K562 (cell line): Measurements from ENCODE around the gene CFAP251. TPM values are rescaled to one million over a fixed set of nuclear protein-coding genes. Genes with fewer than 3 reads are reported as not detected.

ENCODE experiments used
- ATAC-seq: fragments of 200-7000 bp; cut with Tn5 transposase; 3 replicates; pipeline ENCODE4 v1.9.1; 2020; ENCODE audit warnings: moderate library complexity
- BruUV-seq: library from RNA; stranded (reverse); fragments of 400-500 nt; replicated peaks from 2 replicates; lab custom pipeline; 2021; lab: Mats Ljungman, UMichigan
- CTCF ChIA-PET: fragments of 300-600 bp; formaldehyde crosslinking; extraction: SDS; loops from one replicate; lab custom pipeline; 2021; ENCODE audit warnings: low intra/inter-chr PET ratio; lab: Yijun Ruan, JAX
- POLR2A ChIA-PET: fragments of 300-600, 350-650 bp; sonication (Branson Sonifier 250); formaldehyde crosslinking; extraction: SDS; loops from one replicate; lab custom pipeline; 2021; ENCODE audit warnings: antibody characterized with exemption, inconsistent platforms; lab: Yijun Ruan, JAX
- DNase-seq, 4 experiments: peaks; one replicate each; pipeline versions ENCODE4 v3.0.0 to v3.0.0-alpha.2; 2011 to 2018; ENCODE audit warnings: low spot score in 3 of 4, mixed read lengths in 3 of 4; ENCODE audit errors: extremely low read depth in 1 of 4
- FAIRE-seq: peaks from 2 replicates; lab custom pipeline; 2011; peaks lifted over from hg19 to GRCh38; lab: Jason Lieb, UNC
- H2AFZ ChIP-seq: 2 replicates; pipeline ENCODE4 v1.6.0; 2011; ENCODE audit warnings: low read depth, low read length, control low read depth, inconsistent platforms
- H3K27ac ChIP-seq: fragments of 200-600 bp; 3 replicates; pipeline ENCODE4 v1.8.0; 2011; ENCODE audit warnings: low read depth, mild to moderate bottlenecking, control low read depth, inconsistent platforms, low read length, moderate library complexity, mixed read lengths; ENCODE audit errors: extremely low read depth
- H3K27me3 ChIP-seq, 2 experiments: fragments of 300-600 bp in 1 of 2; 2 replicates in 1 of 2; 3 replicates in 1 of 2; pipeline versions ENCODE4 v1.6.0 to v1.8.0; 2011; ENCODE audit warnings: inconsistent platforms in 2 of 2, low read length in 2 of 2, mild to moderate bottlenecking in 1 of 2, mixed read lengths in 1 of 2, moderate library complexity in 1 of 2; ENCODE audit not compliant: control insufficient read depth in 2 of 2, insufficient read depth in 2 of 2
- H3K36me3 ChIP-seq: fragments of 300-600 bp; 3 replicates; pipeline ENCODE4 v1.8.0; 2011; ENCODE audit warnings: mild to moderate bottlenecking, low read length, inconsistent platforms; ENCODE audit not compliant: control insufficient read depth, insufficient read depth
- H3K4me1 ChIP-seq, 2 experiments: fragments of 200-600 bp in 1 of 2; replicated peaks in 1 of 2; 2 replicates in 1 of 2; 3 replicates in 1 of 2; pipeline versions ENCODE4 v1.5.1 to v1.8.0; 2011; ENCODE audit warnings: inconsistent platforms in 2 of 2, low read length in 2 of 2, mild to moderate bottlenecking in 1 of 2, mixed read lengths in 1 of 2, moderate library complexity in 1 of 2; ENCODE audit not compliant: control insufficient read depth in 2 of 2, insufficient read depth in 2 of 2
- H3K4me2 ChIP-seq: 2 replicates; pipeline ENCODE4 v1.6.1; 2011; ENCODE audit warnings: low read length, control low read depth, inconsistent platforms, mixed read lengths; ENCODE audit not compliant: insufficient read depth
- H3K4me3 ChIP-seq: fragments of 200-600 bp; sonication (generic), shearing (Covaris generic); 2 replicates; pipeline ENCODE4 v1.5.1; 2016; ENCODE audit warnings: control low read depth, inconsistent platforms
- H3K79me2 ChIP-seq: fragments of 200-600 bp; 3 replicates; pipeline ENCODE4 v1.8.0; 2011; ENCODE audit warnings: low read length, inconsistent platforms; ENCODE audit not compliant: control insufficient read depth, insufficient read depth
- H3K9ac ChIP-seq, 2 experiments: 2 replicates each; pipeline versions ENCODE4 v1.6.0 to v1.6.1; 2011; ENCODE audit warnings: low read depth in 2 of 2, low read length in 2 of 2, control low read depth in 1 of 2, inconsistent platforms in 1 of 2, mild to moderate bottlenecking in 1 of 2, mixed read lengths in 1 of 2; ENCODE audit not compliant: insufficient read depth in 1 of 2
- H3K9me1 ChIP-seq: one replicate; pipeline ENCODE4 v1.6.0; 2011; ENCODE audit warnings: inconsistent platforms, mild to moderate bottlenecking, low read length, moderate library complexity; ENCODE audit not compliant: control insufficient read depth, insufficient read depth
- H3K9me3 ChIP-seq: replicated peaks from 2 replicates; pipeline ENCODE4 v1.5.1; 2011; ENCODE audit warnings: low read depth, low read length, inconsistent platforms; ENCODE audit not compliant: control insufficient read depth, insufficient read depth
- H4K20me1 ChIP-seq: replicated peaks from 2 replicates; pipeline ENCODE4 v1.6.1; 2011; ENCODE audit warnings: low read length, inconsistent platforms, mixed read lengths; ENCODE audit not compliant: control insufficient read depth, insufficient read depth
- BCOR ChIP-seq: fragments of 450-650 bp; IDR thresholded peaks from 2 replicates; pipeline ENCODE4 v1.6.1; 2016
- LARP7 ChIP-seq: fragments of 450-650 bp; IDR thresholded peaks from 2 replicates; pipeline ENCODE4 v1.6.1; 2016
- SNRNP70 ChIP-seq: fragments of 200-400 bp; formaldehyde crosslinking; optimal IDR thresholded peaks from 2 replicates; pipeline ENCODE3; 2017; ENCODE audit warnings: low read depth, low read length
- SRSF7 ChIP-seq: fragments of 200-400 bp; formaldehyde crosslinking; optimal IDR thresholded peaks from 2 replicates; pipeline ENCODE3; 2017; ENCODE audit warnings: mild to moderate bottlenecking, low read depth, low read length
- THRA ChIP-seq: fragments of 450-650 bp; IDR thresholded peaks from 2 replicates; pipeline ENCODE4 v1.6.1; 2017; ENCODE audit warnings: mild to moderate bottlenecking, moderate library complexity
- YY1 ChIP-seq, 3 experiments: IDR thresholded peaks; 2 replicates each; pipeline ENCODE4 v1.6.1; 2011; ENCODE audit warnings: low read length in 2 of 3, mild to moderate bottlenecking in 2 of 3, moderate library complexity in 2 of 3, borderline replicate concordance in 1 of 3, control low read depth in 1 of 3, low read depth in 1 of 3; ENCODE audit not compliant: insufficient read depth in 3 of 3, insufficient replicate concordance in 2 of 3, control insufficient read depth in 1 of 3, insufficient read length in 1 of 3; ENCODE audit errors: extremely low read depth in 1 of 3
- ZFP36 ChIP-seq: fragments of 150-350 bp; IDR thresholded peaks from 2 replicates; pipeline ENCODE4 v1.6.1; 2018; ENCODE audit warnings: low read length, low read depth; ENCODE audit not compliant: partially characterized antibody
- ZNF12 ChIP-seq: sonication (generic); formaldehyde crosslinking; IDR thresholded peaks from 2 replicates; pipeline ENCODE4 v1.4.0; 2020; ENCODE audit warnings: mild to moderate bottlenecking, missing genetic modification reagents
- ZNF57 ChIP-seq: fragments of 450-650 bp; formaldehyde crosslinking; IDR thresholded peaks from 2 replicates; pipeline ENCODE4 v1.4.0; 2020; ENCODE audit warnings: mild to moderate bottlenecking, moderate library complexity
- ZSCAN32 ChIP-seq: fragments of 450-650 bp; formaldehyde crosslinking; IDR thresholded peaks from 2 replicates; pipeline ENCODE4 v1.4.0; 2020; ENCODE audit warnings: mild to moderate bottlenecking, moderate library complexity
- whole genome bisulfite sequencing: fragments of 100-300 bp; shearing (Covaris generic); methylation state at CpG from one replicate; pipeline ENCODE4 v1.1.6; 2016; ENCODE audit warnings: low coverage, mixed read lengths; ENCODE audit not compliant: insufficient coverage; ENCODE audit errors: missing lambda C conversion rate; 5-methylcytosine and 5-hydroxymethylcytosine counted together
- in situ Hi-C: fragments of 300-500 bp; cut with MboI; formaldehyde crosslinking; loops from 4 replicates; pipeline ENCODE4 v1.15.0; 2018; ENCODE audit warnings: inconsistent platforms, mixed read lengths
- intact Hi-C: fragments of 100-400 bp; cut with micrococcal nuclease; formaldehyde crosslinking; loops from 2 replicates; pipeline ENCODE4 v1.14.2; 2022
- polyA plus RNA-seq, 8 experiments: library from polyadenylated mRNA; depleted of rRNA in 4 of 8; stranded (reverse) in 5 of 8; unstranded in 3 of 8; fragments of >200 nt; fragmentation: Nextera tagmentation in 2 of 8; fragmentation: Illumina TruSeq in 1 of 8; extraction: Ambion mirVana in 2 of 8; extraction: Trizol in 1 of 8; gene quantifications; 2 replicates each; pipeline versions ENCODE4 v1.2.1 to v1.2.3, GENCODE V29; 2011 to 2014; ENCODE audit warnings: inconsistent platforms in 1 of 8, missing spikeins in 1 of 8
- total RNA-seq, 7 experiments: library from RNA; depleted of rRNA in 6 of 7; stranded (reverse); fragments of >200 nt in 6 of 7; fragmentation: Illumina TruSeq in 2 of 7; extraction: Trizol in 2 of 7; gene quantifications; 2 replicates each; pipeline versions ENCODE4 v1.2.1 to v1.2.3, GENCODE V29; 2011 to 2021; ENCODE audit warnings: low replicate concordance in 1 of 7

Gene CFAP251
- total and polyA plus RNA-seq, 9 of the 15 experiments (the other 6 are each of a cell fraction or from before 2014, with no cell fraction given): 16.6 to 31.0 (median 19.1) TPM

GRCh38 chr12:121921066-121921465 lies 2.7 kb downstream of the CFAP251 start:
- H3K4me1 ChIP-seq: peaks cover 0 to 2% of the 10 kb centered on the region in 2 experiments; a peak in 2 of 5 replicates
- H3K9me3 ChIP-seq: no peaks in the 10 kb centered on the region
- CTCF ChIA-PET: interaction anchor here (0.5 kb wide), 1 partner anchor 127 kb away, joined by 3 read pairs; no protein-coding TSS in a partner anchor
- POLR2A ChIA-PET: no interaction called here
- H3K27ac ChIP-seq: no peak overlapping the region
- no peaks in the 10 kb centered on the region for H3K79me2 ChIP-seq
- no peaks in the 10 kb centered on the region for H3K27me3 ChIP-seq
- no peak overlapping the region for H3K4me2 ChIP-seq
- intact Hi-C loops: no loop called here
- DNase-seq (no peak), ATAC-seq (no peak), FAIRE-seq (no peak)
- WGBS: 75% methylated on average over 2 of the region's 2 CpGs
- no peaks in the 10 kb centered on the region for H3K9me1 ChIP-seq
- H3K9ac ChIP-seq: no peak overlapping the region
- H2AFZ ChIP-seq: no peak overlapping the region
- no peak for TF ChIP-seq YY1 (IDR thresholded peaks at IDR 0.05; ENCODE audit: borderline replicate concordance in 1 of 3, control insufficient read depth in 1 of 3, extremely low read depth in 1 of 3, insufficient read depth in 3 of 3, insufficient read length in 1 of 3, insufficient replicate concordance in 2 of 3, low read depth in 1 of 3, low read length in 2 of 3)
- no peak for TF ChIP-seq BCOR
- TF ChIP-seq ZNF57: no peak
- no peak for TF ChIP-seq THRA
- no peak for TF ChIP-seq ZSCAN32 (CRISPR knock-in tag)
- no peak for TF ChIP-seq SNRNP70
- TF ChIP-seq ZNF12 (CRISPR knock-in tag): no peak
- no peak for TF ChIP-seq LARP7
- no peak for TF ChIP-seq ZFP36
- no peak for TF ChIP-seq SRSF7
- no peaks in the 10 kb centered on the region for H4K20me1 ChIP-seq
- H3K4me3 ChIP-seq: no peak overlapping the region
- BruUV-seq: no TSS peak
- in situ Hi-C loops: no loop called here
- peaks cover 32% of the 10 kb centered on the region; the same call in 2 of the 3 replicates for H3K36me3 ChIP-seq
